ENCODE data around the gene ZBTB40.

The ZBTB40 gene

DNA sequence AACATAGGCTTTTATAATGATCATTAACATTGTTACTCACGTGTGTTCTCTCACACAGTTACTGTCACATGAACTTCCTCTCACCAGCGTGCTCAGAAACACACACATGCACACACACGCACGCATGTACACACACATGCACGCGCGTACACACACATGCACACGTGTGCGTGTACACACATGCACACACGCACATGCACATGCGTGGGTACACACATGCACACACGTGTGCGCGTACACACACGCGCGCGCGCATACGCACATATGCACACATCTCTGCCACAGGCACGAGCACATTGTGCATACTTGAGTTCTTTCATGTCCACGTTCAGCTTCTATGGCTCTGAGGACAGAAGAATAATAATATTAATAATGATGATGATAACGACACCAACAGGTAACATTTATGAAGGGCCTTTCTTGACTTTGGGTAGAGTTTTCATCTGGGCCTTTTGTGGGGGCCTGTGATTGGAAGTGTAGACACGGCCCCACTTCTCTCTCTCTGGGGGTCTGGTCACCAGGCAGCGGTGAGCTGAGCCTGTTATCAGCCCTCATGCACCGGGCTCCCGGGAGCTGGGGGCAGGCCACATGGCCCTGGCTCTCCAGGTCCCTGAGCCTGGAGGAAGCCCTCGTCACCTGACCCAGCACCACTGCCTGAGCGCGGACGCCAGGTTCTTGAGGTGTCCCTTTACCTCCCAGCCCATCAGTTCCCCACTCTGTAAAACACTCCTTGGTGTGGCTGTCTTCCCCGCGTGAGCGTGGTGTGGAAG is 118.7 kb downstream of the ZBTB40 start:
- Histone ChIP-seq H3K4me2 (ENCODE audit: low read depth, low read length) (no peak overlapping the region), H3K9ac (ENCODE audit: low read length) (no peak overlapping the region), H3F3A (ENCODE audit: insufficient read depth, low read length) (no peaks in the 10 kb centered on the region), H4K20me1 (ENCODE audit: insufficient read depth, low read length) (no peaks in the 10 kb centered on the region), H3K9me3 (replicated peaks; ENCODE audit: insufficient read depth, low read length) (no peaks in the 10 kb centered on the region), H3K4me3 (ENCODE audit: low read length) (no peak overlapping the region), H3K27me3 (replicated peaks; ENCODE audit: insufficient read depth, low read length) (peaks cover 98% of the 10 kb centered on the region), H3K27ac (ENCODE audit: low read length) (no peak overlapping the region), H3K4me1 (ENCODE audit: low read length) (no peaks in the 10 kb centered on the region), H3K36me3 (replicated peaks; ENCODE audit: insufficient read depth, low read length) (no peaks in the 10 kb centered on the region), H3K79me2 (ENCODE audit: low read length) (no peaks in the 10 kb centered on the region), H2AFZ (ENCODE audit: low read length) (no peak overlapping the region), H3K9me2 (replicated peaks; ENCODE audit: insufficient read depth, low read length) (no peaks in the 10 kb centered on the region)
- TF ChIP-seq, protein P1, sequence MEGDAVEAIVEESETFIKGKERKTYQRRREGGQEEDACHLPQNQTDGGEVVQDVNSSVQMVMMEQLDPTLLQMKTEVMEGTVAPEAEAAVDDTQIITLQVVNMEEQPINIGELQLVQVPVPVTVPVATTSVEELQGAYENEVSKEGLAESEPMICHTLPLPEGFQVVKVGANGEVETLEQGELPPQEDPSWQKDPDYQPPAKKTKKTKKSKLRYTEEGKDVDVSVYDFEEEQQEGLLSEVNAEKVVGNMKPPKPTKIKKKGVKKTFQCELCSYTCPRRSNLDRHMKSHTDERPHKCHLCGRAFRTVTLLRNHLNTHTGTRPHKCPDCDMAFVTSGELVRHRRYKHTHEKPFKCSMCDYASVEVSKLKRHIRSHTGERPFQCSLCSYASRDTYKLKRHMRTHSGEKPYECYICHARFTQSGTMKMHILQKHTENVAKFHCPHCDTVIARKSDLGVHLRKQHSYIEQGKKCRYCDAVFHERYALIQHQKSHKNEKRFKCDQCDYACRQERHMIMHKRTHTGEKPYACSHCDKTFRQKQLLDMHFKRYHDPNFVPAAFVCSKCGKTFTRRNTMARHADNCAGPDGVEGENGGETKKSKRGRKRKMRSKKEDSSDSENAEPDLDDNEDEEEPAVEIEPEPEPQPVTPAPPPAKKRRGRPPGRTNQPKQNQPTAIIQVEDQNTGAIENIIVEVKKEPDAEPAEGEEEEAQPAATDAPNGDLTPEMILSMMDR (IDR thresholded peaks at IDR 0.05; ENCODE audit: low read length), result no peak
- TF ChIP-seq EZH2 (optimal IDR thresholded peaks at IDR 0.05; ENCODE audit: low read depth, low read length) (no peak), EZH2phosphoT487 (IDR thresholded peaks at IDR 0.05; ENCODE audit: low read length) (no peak)
- no peak for DNase-seq

- Histone ChIP-seq H3K79me2 (ENCODE audit: low read length) (no peaks in the 10 kb centered on the region), H3K27me3 (replicated peaks; ENCODE audit: insufficient read depth, low read length) (peaks cover 87% of the 10 kb centered on the region), H3F3A (ENCODE audit: insufficient read depth, low read length) (no peaks in the 10 kb centered on the region), H2AFZ (ENCODE audit: low read length) (no peak overlapping the region), H4K20me1 (ENCODE audit: insufficient read depth, low read length) (no peaks in the 10 kb centered on the region), H3K4me3 (ENCODE audit: low read length) (no peak overlapping the region), H3K4me2 (ENCODE audit: low read depth, low read length) (no peak overlapping the region), H3K27ac (ENCODE audit: low read length) (no peak overlapping the region), H3K4me1 (ENCODE audit: low read length) (no peaks in the 10 kb centered on the region), H3K36me3 (replicated peaks; ENCODE audit: insufficient read depth, low read length) (no peaks in the 10 kb centered on the region), H3K9ac (ENCODE audit: low read length) (no peak overlapping the region), H3K9me2 (replicated peaks; ENCODE audit: insufficient read depth, low read length) (no peaks in the 10 kb centered on the region), H3K9me3 (replicated peaks; ENCODE audit: insufficient read depth, low read length) (no peaks in the 10 kb centered on the region)
- TF ChIP-seq, protein P1 (IDR thresholded peaks at IDR 0.05; ENCODE audit: low read length), result no peak
- TF ChIP-seq EZH2phosphoT487 (IDR thresholded peaks at IDR 0.05; ENCODE audit: low read length) (no peak), EZH2 (optimal IDR thresholded peaks at IDR 0.05; ENCODE audit: low read depth, low read length) (no peak)
- no peak for DNase-seq
Observed at GRCh38 chr1:22572818-22573217, 121.2 kb downstream of the ZBTB40 start.

DNA sequence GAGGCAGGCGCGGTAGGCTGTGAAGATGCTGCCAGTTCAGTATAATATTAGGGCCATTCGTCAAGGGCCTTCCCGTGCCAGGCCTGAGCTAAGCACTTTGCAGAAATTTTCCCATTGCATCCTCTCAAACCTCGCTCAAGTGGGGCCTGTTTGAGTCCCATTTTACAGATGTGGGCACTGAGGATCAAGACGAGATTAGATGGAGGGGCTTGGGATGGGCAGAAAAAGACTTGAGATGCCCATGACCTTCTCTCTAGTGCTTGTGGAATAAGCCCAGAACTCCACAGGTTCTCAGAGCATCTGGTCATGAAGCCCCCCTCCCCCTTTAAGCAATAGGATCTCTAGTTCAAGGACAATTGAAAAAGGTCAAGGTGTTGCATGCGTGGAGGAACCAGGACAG is 121.6 kb downstream of the ZBTB40 start:
- Histone ChIP-seq H3K9me2 (replicated peaks; ENCODE audit: insufficient read depth, low read length) (no peaks in the 10 kb centered on the region), H4K20me1 (ENCODE audit: insufficient read depth, low read length) (no peaks in the 10 kb centered on the region), H3K79me2 (ENCODE audit: low read length) (no peaks in the 10 kb centered on the region), H2AFZ (ENCODE audit: low read length) (no peak overlapping the region), H3K9ac (ENCODE audit: low read length) (no peak overlapping the region), H3K9me3 (replicated peaks; ENCODE audit: insufficient read depth, low read length) (no peaks in the 10 kb centered on the region), H3K4me3 (ENCODE audit: low read length) (no peak overlapping the region), H3K4me1 (ENCODE audit: low read length) (no peaks in the 10 kb centered on the region), H3K36me3 (replicated peaks; ENCODE audit: insufficient read depth, low read length) (no peaks in the 10 kb centered on the region), H3K27ac (ENCODE audit: low read length) (no peak overlapping the region), H3K27me3 (replicated peaks; ENCODE audit: insufficient read depth, low read length) (peaks cover 83% of the 10 kb centered on the region), H3K4me2 (ENCODE audit: low read depth, low read length) (no peak overlapping the region), H3F3A (ENCODE audit: insufficient read depth, low read length) (no peaks in the 10 kb centered on the region)
- no peak for DNase-seq
- TF ChIP-seq EZH2 (optimal IDR thresholded peaks at IDR 0.05; ENCODE audit: low read depth, low read length), result no peak
- TF ChIP-seq, protein P1 (IDR thresholded peaks at IDR 0.05; ENCODE audit: low read length), result no peak
- no peak for TF ChIP-seq EZH2phosphoT487 (IDR thresholded peaks at IDR 0.05; ENCODE audit: low read length)
